AG08395 (cell line): ENCODE results near the gene PCDH15.
"Not testable (repeated sequence)": the region's sequence is repeated elsewhere in the genome, so short reads cannot be mapped to it uniquely, and the experiment has no call there.

Source experiments
- DNase-seq: peaks from one replicate; pipeline ENCODE4 v3.0.0; 2012; ENCODE audit warnings: mixed read lengths, low spot score

Gene PCDH15

DNA sequence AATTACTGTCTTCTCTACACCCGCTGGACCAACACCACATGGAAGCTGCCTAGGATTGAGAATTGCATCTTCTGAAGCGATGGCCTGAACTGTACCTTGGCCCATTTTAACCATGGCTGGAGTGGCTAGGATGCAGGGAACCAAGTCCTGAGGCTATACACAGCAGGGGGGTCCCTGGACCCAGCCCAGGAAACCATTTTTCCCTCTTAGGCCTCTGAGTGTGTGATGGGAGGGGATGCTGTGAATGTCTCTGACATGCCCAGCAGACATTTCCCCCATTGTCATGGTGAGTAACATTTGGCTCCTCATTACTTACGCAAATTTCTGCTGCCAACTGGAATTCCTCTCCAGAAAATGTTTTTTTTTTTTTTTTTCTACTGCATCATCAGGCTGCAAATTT, 822.7 kb downstream of the PCDH15 start:
- DNase-seq, result no peak

- no peak for DNase-seq
Observed at GRCh38 chr10:53977267-53977666, 823.8 kb downstream of the PCDH15 start.

DNA sequence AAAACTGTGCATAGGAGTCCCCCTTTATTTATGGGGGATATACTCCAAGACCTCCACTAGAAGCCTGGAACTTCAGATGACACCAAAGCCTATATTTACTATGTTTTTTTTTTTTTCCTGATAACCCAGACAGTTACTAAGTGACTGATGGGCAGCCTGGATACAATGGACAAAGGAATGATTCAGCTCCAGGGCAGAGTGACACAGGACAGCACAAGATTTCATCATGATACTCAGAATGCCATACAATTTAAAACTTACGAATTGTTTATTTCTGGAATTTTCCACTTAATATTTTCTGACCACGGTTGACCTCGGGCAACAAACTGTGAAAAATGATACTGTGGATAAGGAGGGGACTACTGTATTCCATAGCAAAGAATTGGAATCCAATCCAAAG, 843.6 kb downstream of the PCDH15 start:
- DNase-seq, result no peak

GRCh38 chr10:53955091-53955490, 845.9 kb downstream of the PCDH15 start:
- DNase-seq, result no peak

GRCh38 chr10:53952698-53953630, 848.1 kb downstream of the PCDH15 start:
- no peak for DNase-seq

GRCh38 chr10:53939654-53940053, 861.4 kb downstream of the PCDH15 start:
- no peak for DNase-seq

DNA sequence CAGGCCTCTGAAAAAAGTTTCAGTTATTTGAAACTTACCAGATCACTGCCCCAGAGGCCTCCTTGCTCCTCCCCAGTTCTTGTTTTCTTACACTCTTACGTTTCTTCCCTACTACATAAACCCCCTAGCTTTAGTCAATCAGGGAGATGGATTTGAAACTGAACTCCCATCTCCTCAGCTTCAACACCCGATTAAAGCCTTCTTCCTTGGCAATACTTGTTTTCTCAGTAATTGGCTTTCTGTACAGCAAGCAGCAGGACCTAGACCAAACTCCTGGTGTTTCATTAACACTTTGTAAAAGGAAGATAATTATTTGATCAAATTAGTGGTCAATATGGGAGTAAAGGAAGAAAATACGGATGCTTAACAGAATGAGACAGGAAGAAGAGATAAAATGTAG, 870.4 kb downstream of the PCDH15 start:
- DNase-seq, result no peak

- not testable (repeated sequence) for DNase-seq
Observed at GRCh38 chr10:53924051-53924700, 876.9 kb downstream of the PCDH15 start.

DNA sequence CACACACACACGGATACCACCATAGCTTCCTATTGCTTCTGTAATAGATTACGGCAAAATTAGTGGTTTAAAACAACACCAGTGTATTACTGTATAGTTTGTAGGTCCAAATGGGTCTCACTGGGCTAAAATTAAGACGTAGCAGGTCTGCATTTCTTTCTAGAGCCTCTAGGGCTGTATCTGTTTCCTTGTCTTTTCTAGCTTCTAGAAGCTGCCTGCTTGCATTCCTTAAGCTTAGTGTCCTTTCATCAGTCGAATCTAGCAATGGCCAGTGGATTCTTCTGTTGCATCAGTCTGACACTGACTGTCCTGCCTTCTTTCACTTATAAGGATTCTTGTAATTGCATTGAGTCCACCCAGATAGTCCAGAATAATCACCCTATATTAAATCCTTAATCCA, 882.3 kb downstream of the PCDH15 start:
- no peak for DNase-seq

- no peak for DNase-seq
Observed at GRCh38 chr10:53909791-53910190, 891.2 kb downstream of the PCDH15 start.

DNA sequence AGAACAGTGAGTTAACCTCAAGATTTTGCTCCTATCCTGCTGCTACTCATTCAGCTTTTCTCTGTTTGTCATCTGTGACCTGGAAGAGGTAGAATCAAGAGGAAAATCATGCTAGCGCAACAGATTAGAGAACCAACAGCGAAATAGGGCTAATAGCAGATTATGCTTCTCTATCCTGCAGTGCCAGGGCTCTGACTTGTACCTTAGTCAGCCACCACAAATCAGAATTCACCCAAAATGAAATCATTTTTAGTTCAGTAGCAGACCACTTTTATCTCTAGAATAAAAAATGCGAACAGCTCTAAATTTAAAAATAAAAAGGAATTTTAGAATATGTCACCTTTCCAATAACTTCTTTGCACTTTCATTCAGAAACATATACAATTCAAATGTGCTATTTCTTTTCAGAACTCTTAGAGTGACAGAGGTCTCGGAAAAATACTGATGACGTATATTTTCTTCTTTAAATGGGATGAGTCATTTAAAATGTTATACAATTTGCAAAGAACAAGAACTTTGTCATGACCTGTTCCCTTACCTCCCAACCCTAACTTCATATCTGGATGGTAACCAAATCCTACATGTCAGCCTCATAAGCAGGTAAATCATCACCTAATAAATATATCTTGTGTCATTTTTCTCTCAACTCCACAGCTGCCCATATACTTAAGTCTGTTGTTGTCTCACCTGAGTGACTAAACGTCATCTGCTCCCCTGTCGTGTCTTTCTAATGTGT, 896.4 kb downstream of the PCDH15 start:
- DNase-seq, result no peak

DNA sequence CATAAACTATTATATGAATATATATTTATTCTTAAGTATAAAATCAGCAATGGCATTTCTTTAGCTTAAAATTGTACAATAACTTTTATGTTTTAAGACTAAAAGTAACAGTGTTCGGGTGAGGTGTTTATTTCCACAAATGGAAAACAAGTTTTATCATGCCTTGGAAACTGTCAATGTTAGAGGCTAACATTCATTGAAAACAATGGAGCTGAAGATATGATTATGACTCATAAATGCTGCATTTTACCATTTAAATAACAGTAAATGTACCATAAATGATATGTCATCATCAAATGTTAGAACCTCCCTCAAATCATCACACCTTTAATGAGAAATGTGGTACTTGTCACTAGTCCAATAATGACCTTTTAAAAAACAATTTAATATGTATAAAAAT, 897.3 kb downstream of the PCDH15 start:
- no peak for DNase-seq

GRCh38 chr10:53899463-53900160, 901.4 kb downstream of the PCDH15 start:
- no peak for DNase-seq

DNA sequence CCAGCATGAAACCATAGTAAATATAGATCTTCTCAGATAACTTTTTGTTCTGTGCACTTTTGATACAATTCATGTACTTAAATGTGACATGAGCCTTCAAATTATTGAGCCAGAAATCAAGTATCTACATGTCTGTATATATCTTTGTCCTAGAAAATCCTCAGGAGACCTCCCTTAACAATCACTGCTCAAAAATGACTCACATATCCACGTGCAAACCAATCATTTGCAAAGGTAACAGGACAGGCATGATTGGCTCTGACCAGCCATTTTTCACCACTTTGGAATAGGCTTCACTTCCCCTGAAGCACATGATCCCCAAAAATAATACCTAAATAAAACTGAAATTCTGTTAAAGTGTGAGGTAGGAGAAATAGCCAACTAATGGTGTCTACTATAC, 902.5 kb downstream of the PCDH15 start:
- no peak for DNase-seq

DNA sequence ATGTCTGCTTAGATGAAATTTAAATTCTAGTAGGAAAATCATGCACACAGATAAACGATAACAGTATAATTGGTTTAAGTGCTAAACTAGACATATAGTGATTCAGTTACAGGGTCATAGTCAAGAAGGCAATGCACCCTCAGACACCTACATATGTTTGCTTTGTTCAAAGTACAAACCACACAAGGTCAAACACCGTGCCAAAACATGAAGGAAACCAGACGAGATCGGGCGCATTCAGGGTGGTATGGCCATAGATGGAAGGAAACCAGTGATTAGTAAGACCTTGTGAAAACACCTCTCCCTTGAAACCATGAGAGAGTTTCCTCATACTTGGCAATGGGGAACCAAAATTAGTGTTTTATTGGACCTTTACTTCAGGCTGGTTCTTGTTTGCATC, 906.9 kb downstream of the PCDH15 start:
- DNase-seq, result no peak

DNA sequence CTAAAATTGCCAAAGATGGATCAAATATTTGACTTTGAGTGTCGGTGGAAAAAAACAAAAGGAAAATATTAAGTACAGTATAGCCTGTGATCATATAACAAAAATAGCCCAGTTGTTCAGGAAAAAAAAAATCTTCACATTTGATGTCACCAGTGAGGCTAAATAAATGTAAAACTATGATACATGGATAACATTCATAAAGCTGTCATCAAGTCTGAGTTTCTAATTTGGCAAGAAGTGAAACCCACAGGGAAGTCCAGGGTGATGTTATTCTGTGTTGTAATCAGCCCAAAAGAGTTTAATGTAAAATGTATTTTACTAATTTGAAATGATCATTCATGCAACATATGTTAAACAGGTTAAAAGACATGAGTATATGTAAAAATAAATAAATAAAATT, 908.0 kb downstream of the PCDH15 start:
- no peak for DNase-seq

GRCh38 chr10:53886325-53887300, 914.4 kb downstream of the PCDH15 start:
- no peak for DNase-seq

DNA sequence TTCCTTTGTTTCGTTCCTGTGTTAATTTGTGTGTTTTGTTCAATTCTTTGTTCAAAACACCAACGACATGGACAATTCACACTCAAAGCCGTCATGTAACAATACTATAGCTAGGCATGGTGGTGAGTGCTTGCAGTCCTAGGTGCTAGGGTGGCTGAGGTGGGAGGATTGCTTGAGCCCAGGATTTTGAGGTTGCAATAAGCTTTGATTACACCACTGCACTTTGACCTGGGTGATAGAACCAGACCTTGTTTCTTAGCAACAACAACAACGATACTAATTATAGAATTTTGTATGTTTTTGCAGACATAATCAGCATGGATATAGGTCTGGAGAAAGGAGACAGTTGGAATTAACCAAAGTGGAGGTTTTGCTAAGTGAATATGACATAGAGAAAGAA, 936.2 kb downstream of the PCDH15 start:
- no peak for DNase-seq

DNA sequence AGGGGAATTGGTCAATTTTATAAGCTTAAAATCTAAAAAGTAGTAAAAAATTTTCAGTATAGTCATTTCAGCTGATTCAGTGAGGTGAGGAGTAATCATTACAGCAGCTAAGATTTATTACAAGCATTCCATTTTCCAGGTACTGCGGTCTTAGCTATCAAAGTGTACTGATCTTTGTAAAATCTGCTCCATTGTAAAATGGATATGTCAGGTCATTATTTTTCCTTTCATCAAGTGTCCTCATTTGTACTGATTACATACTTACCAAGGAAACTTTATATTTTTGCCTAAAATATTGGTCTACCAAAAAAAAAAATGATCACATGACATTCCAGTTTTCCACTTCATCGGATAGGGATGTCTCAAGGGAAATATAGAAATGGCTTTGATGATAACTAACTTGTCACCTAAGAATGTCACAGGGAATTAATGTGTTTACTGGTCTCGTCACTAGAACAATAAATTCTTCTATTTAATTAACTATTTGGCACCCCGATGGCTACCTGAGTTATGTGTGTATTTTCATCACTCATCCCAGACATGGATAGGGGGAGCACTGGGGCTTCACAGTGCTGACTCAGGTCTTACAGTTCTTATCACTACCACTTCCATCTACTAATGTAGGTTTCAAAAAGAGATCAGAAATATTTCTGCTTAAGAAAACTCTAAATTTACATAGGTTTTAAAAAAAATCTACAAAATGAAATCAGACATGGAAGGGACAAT, 948.4 kb downstream of the PCDH15 start:
- no peak for DNase-seq

- no peak for DNase-seq
Observed at GRCh38 chr10:53846809-53847208, 954.2 kb downstream of the PCDH15 start.
